HG02970 (cell line): Measurements from ENCODE around the gene CENPP.

ENCODE experiments used
- ATAC-seq: cut with Tn5 transposase; IDR thresholded peaks from one replicate; pipeline ENCODE4 v1.9.1; 2021; ENCODE audit warnings: mild to moderate bottlenecking, moderate library complexity, moderate number of reproducible peaks; ENCODE audit not compliant: unreplicated experiment, low FRiP score

The CENPP gene

DNA sequence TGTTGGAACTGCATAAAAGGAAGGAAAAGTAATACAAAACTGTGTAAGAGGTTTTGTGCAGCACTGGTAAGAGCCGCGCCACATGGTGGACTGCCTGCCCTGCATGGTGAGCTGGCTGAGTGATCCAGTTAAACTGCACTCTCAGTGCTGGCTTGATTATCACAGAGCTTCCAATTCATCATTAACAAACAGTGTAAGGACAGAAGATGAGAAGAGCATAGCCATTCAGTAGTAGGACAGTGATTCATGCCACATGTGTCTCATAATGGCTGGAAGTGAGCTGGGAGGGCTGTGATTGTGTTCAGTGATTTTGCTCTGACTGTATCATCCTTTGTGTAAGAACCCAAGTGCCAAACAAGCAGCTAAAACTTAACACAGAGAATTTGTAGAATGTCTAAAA is 142.5 kb downstream of the CENPP start:
- ATAC-seq = no peak

DNA sequence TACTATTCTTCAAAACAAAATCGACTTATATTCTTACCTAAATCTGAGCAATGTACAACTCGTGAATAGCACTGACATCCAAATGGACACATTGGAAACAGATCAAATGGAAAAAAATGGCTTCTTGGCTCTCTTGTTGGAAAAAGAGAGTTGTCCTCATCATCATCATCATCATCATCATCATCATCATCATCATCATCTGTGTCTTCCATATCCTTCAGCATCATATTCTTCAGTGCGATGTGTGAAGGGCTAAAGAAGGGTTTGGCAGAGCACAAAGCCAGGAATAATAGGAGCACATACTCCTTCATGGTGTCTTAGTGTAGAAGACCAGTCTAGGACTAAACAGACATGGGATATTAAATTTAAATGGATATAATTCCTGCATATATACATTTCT is 148.8 kb downstream of the CENPP start:
- ATAC-seq = no peak

DNA sequence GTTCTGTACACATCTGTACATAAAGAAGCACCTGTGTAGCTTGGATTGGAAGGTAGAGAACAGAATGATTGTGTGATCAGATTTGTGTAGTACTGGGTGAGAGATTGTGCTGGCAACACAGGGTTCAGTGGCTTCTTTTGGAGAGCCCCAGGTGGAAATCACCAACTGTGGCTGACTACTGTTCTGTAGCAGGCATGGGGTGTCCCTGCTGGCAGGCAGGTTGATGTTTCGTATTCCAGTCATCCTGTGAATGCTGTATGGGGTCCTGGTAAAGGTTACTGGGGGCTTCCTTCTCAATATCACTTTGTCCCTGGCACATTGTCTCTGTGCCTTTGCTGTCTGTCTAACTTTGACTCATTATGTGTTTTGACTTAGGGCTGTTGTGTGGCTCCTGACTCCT is 151.2 kb downstream of the CENPP start:
- no peak for ATAC-seq

DNA sequence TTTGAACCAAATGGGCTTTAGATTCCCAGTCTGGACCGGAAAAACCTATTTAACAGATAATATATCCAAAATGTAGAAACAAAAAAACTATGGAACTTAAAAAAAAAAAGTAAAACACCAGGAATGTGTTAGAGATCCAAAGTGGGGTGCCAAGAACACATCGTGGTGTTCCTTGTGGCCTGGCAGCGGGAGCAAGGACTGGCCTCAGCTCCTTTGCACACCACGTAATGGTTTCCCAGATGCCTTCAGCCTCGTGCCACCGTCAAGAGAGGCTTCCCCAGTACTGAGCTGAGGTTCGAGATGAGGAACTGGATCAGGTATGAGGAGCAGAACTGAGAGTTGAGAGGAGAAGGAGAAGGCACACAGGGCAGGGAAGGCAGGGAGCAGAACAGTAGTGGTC is 153.0 kb downstream of the CENPP start:
- ATAC-seq = no peak

DNA sequence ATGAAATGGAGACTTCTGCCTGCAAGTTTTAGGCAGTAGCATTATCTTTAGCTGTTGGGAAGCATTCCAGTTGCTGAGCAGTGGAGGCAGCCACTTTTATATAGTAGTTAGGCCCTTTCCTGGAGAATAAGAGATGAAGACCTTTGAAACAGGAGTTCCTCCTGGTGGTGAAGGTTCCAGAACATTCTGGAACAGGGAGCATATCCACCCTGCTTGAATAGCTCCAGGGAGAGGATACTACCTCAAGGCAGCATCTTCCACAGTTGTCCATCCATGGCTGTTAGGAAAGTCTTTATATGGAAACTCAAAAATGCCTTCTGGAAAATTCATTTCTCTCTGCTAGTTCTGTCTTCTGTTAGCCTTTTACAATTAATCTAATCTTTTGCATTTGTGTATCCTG is 153.6 kb downstream of the CENPP start:
- no peak for ATAC-seq

DNA sequence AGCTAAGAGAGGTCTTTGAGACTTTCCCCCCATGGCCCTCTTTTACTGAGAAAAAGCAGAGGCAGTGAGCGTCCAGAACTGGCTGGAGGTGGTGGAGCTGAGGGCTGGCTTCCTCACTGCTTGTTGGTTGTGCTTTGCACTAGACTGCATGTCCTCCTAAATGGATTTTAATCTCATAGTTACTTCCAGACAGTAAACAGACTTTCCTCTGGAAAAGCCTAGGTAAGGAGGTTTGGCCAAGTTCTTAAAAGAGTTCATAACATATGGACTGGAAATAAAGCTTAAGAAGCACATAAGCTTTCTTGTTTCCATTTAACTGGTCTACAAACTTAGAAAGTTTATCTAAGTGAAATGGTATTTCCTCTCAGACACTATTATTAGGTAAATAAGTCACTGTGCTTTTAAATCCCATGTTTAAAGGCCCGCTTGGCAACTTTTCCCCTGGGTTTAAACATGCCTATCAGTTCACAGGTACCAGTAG is 154.6 kb downstream of the CENPP start:
- ATAC-seq = no peak

DNA sequence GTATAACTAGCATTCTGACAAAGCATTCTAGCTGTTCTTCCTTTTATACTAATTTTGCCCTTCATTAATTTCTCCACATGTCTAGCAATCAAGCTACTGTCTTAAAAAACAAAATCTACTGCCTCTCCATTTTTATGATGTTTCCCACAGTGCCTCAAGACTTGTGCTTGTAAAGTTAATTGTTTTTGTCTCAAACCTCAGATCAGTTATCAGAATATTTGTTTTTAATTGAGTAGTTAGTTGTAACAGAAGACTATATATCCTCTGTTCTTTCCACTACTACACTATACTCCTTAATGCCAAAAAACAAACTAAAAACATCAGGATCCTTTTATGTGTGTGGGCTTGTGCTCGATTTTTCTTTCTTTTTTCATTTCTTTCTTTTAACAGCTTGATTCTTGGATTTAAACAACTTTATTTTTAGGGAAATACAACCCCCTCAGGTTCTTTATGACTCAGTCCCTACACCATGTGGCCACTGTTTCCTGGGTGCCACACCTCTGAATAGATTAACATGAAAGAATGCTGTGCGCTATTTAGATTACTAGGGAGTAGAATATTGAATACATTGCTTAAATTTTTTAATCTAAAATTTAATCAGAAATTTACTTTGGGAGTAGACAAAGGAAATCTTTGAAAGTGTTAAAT is 155.4 kb downstream of the CENPP start:
- ATAC-seq = no peak

DNA sequence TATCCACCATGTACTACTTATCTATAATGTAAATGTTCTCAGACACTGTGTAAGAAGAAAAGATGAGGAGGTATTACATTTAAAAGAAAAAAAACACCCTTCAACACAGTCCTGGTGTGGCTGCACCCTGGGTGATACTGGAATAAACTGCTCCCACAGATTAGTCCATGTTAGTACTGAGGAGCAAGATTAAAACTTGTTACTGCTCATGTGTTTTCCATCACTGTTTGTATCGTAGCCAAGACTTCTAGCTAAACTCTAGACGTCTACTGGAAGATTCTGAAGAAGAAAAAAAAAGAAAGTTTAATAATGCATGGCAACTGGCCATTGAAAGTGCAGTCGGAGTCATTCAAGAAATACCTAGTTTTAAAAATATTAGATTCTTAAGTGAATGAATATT is 156.6 kb downstream of the CENPP start, which contains the start of gene ASPN:
Gene ASPN, minus strand, starts transcription at position 178 of the 400 bp plus-strand sequence.
- no peak for ATAC-seq

DNA sequence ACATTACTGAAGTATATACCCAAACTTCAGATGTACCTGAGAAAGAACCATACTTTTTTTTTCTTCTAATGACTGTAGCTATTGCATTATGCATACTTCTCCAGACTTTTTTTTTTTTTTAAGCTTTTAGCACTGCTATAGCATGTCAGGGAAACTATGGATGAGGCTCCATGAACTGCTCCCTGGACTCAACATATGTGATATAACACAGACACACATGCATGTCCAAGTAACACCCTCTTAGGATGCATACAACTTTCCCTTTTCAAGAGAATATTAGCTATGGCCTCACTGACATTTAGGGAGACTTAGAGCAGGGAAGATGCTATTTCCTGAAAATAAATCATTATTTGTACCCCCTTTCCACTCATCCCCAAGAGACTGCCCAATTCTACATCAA is 157.1 kb downstream of the CENPP start:
- no peak for ATAC-seq

DNA sequence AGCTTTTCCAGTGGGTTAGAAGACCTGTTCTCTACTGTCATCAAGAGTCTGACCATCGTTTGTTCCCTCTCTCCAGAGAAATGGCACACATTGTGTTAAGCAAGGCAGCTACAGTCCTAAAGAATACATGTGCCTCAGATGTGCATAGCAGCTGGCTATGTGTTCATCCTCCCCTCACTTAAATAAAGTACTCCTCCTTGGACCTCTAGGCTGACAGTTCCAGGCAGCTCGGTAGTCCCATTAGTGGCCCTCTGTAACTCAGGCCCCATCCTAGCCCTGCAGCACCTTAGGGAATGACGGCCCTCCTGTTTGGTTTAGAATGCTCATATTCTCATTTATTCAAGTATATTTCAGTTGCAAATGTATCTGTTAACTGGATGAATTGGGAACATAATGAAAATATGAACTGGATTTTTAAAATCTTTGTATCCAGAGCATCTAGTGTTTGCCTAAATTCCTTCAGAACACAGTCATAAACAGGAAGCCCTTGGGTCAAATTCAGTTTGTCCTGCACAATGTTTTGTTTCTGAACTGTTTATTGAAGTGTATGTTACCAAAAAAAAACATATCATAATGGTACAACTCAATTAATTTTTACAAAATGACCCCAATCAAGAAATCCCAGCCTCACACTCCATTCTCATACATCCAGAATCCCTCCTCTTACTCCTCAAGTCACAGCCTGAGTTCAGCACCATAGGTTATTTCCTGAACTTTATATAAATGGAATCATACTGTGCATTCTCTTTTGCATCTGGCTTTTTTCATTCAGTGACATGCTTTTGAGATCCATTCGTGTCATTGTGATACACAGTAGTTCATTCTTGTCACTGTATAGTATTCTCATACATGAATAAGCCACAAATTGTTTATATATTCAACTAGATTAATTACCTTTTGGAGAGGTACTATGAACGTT is 158.1 kb downstream of the CENPP start:
- ATAC-seq = no peak

DNA sequence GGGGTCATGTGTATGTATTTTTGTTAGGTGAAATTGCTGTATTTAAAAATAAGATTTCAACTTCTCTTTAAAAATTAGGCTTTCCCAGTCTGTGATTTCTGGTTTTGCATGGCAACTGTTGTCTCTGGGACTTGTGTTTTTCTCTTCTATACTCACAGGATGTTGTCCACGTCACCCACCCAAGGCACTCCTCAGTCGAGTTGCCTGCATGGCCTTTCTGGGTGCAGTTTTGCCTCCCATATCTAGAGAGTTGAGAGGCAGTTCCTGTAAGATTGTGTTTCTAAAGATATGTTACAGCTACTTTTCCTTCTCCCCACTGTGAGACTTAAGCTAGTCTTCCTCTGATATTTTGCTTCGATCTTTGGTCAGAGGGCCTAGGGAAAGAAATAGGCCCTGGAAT is 158.8 kb downstream of the CENPP start:
- no peak for ATAC-seq

DNA sequence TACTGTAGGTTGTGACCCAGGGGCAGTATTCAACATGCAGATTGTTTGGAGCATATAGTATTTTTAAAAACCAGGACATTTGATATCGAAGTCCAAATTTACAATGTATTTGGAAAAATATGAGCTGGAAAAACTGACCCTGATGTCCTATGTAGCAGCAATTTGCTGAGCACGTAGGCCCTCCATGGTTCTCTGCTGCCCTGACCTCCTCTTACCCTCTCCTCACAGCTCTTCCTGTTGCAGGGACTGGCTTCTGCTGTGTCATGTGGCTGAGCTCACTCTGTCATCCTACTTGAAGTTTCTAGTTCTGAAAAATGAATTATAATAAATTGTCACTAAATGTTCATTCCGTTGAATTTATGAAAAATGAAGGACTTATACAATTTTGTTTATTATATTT is 160.6 kb downstream of the CENPP start:
- ATAC-seq = no peak

DNA sequence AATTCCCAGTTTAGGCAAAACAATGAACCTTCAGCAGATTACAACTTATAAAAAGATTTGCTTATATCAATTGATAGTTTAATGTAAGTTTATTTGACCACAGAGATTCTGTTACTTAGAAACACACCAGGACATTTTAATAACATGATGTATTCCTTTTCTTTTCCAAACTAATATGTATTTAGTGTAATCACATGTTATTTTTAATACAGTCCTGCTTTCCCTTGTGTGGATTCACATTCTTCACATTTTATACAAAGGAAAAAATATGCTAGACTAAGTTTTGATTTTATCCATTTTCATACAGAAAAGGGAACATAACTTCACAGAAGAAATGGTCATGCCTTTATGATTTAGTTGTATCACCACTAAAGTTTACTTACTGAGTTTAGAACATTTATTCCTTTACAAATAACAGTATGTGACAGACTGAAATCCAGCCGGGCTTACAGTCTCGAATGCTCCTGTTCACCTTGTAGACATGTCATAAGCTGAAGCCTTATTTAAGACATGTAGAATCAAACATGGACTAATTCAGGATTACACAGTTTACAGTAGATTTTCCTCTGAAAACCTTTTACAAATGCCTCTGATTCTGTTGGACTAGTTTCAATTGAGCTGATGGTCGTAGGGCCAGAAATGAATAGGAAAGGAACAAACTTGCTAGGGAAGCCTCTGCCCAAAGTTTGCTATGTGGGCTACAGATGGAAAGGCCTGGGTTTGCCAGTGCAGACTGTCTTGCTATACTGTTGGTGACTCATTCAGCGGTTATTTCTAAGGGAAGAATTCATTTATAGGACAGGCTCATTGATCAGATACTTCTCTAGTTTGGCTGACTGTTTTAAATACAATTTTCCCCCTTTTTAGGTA is 163.2 kb downstream of the CENPP start:
- no peak for ATAC-seq

DNA sequence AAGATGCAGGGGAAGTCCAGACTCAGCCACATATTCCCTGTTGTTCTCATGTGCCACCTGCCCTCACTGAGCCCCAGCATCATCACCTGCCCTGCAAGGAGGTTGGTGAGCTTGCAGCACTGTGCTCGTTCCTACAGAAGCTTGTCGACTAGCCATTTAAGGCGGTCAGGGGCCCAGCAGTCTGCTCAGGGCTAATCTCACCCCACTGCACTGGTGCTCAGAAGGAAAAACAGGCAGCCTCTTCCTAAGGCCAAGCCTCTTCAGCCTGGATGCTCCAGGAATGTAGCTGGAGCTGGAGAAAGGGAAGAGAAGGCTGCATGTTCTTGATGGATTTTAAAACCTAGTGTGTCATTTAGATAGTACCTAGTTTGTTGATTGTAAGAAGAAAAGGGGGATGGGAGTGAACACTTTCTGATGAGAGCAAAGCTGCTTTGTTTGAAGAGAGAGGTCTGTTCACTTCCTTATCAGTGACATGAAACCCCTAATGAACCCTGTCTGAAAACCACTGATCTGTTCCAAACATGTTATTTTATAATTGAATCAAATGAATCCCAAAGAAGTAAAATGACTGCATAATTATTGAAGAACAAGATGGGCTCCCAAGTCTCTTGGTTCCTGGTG is 167.1 kb downstream of the CENPP start:
- no peak for ATAC-seq

DNA sequence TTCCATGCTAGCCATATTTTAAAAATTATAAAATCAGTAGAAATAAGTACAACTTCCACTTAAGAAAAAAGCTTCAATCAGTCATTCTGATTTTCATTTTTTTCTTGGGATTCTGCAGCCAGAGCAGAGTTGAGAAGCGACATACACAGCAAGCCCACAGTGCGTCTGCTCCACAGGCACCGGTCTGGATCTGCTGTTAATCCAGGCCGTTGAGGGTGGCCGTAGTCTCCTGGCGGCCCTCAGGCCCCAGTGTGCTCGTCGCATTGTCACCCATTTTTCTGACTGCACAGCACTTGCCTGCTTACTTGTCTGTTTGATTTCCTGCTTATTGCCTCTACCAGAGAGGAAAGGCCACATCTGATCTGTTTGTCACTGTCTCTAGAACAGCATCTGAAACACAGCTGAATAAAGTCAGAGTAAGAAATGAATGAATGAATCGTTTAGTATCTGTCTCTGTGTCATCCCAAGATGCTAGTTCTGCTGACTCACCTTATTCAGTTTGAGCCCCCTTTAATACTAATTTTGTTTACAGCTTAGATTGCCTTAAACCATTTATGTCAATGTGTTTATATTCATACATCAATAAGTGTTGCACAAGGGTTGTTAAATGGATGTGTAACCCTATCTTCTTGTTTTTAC is 168.1 kb downstream of the CENPP start:
- no peak for ATAC-seq

DNA sequence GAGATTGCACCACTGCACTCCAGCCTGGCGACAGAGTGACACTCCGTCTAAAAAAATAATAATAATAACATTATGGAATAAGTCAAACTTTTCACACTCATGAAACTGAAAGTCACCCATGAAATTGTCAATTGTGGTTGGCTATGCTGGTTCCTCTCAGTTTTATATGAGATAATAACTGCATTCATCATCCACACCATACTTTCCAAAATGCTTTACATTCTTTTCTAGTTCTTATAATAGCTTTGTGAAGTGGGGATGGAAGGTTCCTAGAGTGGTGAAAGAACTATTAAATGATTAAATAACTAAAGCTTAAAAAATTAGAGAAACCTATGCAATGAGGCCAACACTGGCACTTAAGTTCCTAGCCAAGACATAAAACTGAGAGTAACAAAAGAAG is 169.1 kb downstream of the CENPP start:
- no peak for ATAC-seq

DNA sequence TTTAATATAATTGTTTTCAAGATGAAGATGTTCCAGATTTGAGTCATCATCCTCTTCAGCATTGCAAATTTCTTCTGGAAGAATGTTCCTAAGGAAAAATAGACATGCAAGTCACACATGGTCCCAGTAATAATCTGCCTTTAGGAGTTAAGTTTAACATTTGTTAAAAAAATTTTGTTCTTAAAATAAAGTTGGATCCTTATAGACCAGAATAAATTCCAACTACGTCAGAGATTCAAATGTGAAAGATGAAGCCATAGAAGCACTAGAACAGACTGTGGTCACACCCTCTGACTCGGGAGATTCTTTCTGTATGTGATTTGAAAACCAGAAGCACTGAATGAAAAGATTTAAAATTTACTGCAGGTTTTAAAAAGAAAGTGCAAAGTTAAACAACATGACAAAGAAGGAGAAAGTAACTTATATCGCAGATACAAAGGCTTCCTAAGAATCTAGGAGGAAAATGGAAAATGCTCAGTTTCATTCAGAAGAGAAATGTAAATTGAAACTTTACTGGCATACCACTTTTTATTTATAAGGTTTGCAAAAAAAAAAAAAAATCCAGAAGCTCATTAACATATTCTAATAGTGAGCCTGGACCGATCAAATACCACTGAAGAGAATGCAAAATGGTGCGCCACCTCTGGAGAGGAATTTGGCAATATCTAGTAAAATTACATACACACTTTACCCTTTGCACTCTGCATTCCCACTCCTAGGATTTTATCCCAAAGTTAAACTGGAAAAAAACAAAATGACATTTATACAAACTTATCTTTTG is 170.8 kb downstream of the CENPP start:
- ATAC-seq = no peak

DNA sequence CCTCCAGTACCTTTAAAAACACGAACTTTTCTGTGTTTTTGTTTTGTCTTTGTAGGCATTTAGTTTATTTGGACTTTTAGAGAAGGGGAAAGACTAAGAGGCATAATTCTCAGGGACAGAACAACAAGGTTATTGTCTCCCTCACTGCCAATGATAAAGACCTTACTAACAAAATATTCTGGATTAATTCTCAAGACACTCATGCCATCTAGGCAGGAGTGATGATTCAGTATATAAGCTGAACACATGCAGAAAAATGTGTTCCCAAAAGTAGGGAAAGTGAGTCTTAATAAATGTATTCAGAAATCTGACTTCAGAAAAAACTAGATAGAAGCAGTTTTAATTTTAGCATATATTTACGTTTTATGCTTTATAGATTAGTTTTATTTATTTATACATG is 173.9 kb downstream of the CENPP start:
- ATAC-seq = no peak

DNA sequence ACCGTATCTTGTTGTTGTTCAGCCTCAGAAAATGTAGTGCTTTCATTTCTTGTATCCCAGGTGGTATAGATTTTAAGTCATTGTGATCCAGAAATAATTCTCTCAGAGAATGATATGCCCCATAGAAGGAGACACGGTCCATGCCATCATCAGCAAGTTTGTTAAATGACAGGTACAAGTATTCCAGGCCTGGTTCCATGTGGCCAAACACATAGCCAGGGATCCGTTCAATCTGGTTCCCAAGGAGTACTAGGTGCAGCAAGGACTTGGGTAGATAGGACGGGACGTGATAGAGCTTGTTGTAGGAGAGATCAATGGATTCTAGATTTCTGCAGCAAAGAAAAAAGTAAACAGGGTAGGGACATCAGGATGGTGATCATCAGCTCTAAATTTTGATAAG is 175.0 kb downstream of the CENPP start:
- no peak for ATAC-seq
